Ovary (tissue), 9 donors: ENCODE data around the gene RBM47. TPM values are rescaled to one million over a fixed set of nuclear protein-coding genes. Genes with fewer than 3 reads are reported as not detected.

Experiments used
- DNase-seq, 5 donors: peaks; one replicate each; pipeline ENCODE4 v3.0.0-alpha.2; 2019 to 2020
- H3K27ac ChIP-seq, 2 donors: fragments of 200-600 bp; one replicate each; pipeline versions ENCODE4 v1.5.1 to v1.8.0; 2019 to 2022
- H3K27me3 ChIP-seq: fragments of 200-600 bp; one replicate; pipeline ENCODE4 v1.8.0; 2022
- H3K36me3 ChIP-seq: fragments of 200-600 bp; sonication (generic); one replicate; pipeline ENCODE4 v1.5.1; 2019
- H3K4me1 ChIP-seq: one replicate; pipeline ENCODE4 v1.8.1; 2013; ENCODE audit warnings: mild to moderate bottlenecking, moderate library complexity; ENCODE audit not compliant: insufficient read depth
- H3K4me3 ChIP-seq: fragments of 200-600 bp; sonication (generic); one replicate; pipeline ENCODE4 v1.5.1; 2017
- H3K9me3 ChIP-seq, 2 donors: fragments of 200-600 bp in 1 of 2; sonication (generic) in 1 of 2; one replicate each; pipeline versions ENCODE4 v1.5.1 to v1.8.1; 2013 to 2019; ENCODE audit warnings: mild to moderate bottlenecking in 1 of 2, moderate library complexity in 1 of 2
- CTCF ChIP-seq, 3 donors: fragments of 450-650 bp in 2 of 3; fragments of 200-600 bp in 1 of 3; IDR thresholded peaks; one replicate each; pipeline versions ENCODE4 v1.5.1 to v1.8.0; 2016 to 2022; ENCODE audit warnings: antibody characterized with exemption in 3 of 3, mild to moderate bottlenecking in 1 of 3
- EP300 ChIP-seq: sonication (generic); formaldehyde crosslinking; IDR thresholded peaks from one replicate; pipeline ENCODE4 v1.6.1; 2017; ENCODE audit warnings: antibody characterized with exemption
- POLR2A ChIP-seq: fragments of 450-650 bp; IDR thresholded peaks from one replicate; pipeline ENCODE4 v1.6.1; 2017; ENCODE audit warnings: antibody characterized with exemption, mild to moderate bottlenecking, moderate library complexity
- WGBS, 3 donors: extraction: QIAGEN DNeasy Blood & Tissue Kit in 1 of 3; methylation state at CpG; one replicate each; pipeline versions ENCODE4 v1.1.5 to v1.1.7; 2013 to 2017; 5-methylcytosine and 5-hydroxymethylcytosine counted together
- intact Hi-C, 4 donors: fragments of 100-400 bp; cut with DNase I; formaldehyde crosslinking; loops; one replicate each; pipeline versions ENCODE4 v1.11.0 to v1.15.1; 2022 to 2023
- polyA plus RNA-seq, 2 donors: library from polyadenylated mRNA; stranded (reverse); fragments of 200-250 nt in 1 of 2; fragments of 350-450 nt in 1 of 2; fragmentation: Illumina TruSeq in 1 of 2; extraction: RNeasy Lipid Tissue Mini Kit (QIAGEN cat#74804) in 1 of 2; gene quantifications; one replicate each; pipeline ENCODE4 v1.2.3, GENCODE V29; 2013 to 2014
- total RNA-seq, 7 donors: library from RNA; depleted of rRNA in 2 of 7; stranded (reverse); fragments of >200 nt in 2 of 7; fragmentation: NEBNext Ultra II Directional in 3 of 7; extraction: Animal tissue kit (Norgen Biotek cat#: 25700) in 3 of 7; gene quantifications; one replicate each; pipeline versions ENCODE4 v1.1.0 to v1.2.4, GENCODE V29; 2016 to 2023
- donor health status: DM: no; HTN: no; CAD: no; lungs with moderate emphysema.
- donor health status: DM: no; HTN: no; CAD: no.
- donor health status: Bipolar disorder and iron deficiency.
- donor health status: DM: yes; HTN: yes; CAD: no.
- donor health status: DM: no; HTN: no; CAD: no.
- donor health status: DM: yes; HTN: yes; CAD: no.

RBM47 gene
- total and polyA plus RNA-seq, 9 donors: 2.7 to 92.8 (median 10.3) TPM

- no peak for DNase-seq
- Histone ChIP-seq H3K27me3 (no peaks in the 10 kb centered on the region), H3K9me3 (no peaks in the 10 kb centered on the region), H3K36me3 (no peaks in the 10 kb centered on the region), H3K27ac (no peak overlapping the region), H3K4me1 (no peaks in the 10 kb centered on the region), H3K4me3 (no peak overlapping the region)
- WGBS, 3 donors: 77 to 87% (median 81%) methylated on average over 4 of the region's 4 CpGs
- intact Hi-C loops: loop anchor here in 1 of 4 donors (10.0 kb wide), 1 partner anchor 211 kb away; no protein-coding TSS in a partner anchor
- TF ChIP-seq POLR2A (no peak), EP300 (no peak), CTCF (IDR thresholded peaks at IDR 0.05) (no peak)
These were observed 93.6 kb downstream of the RBM47 start for GRCh38 chr4:40536032-40536431.

- Histone ChIP-seq H3K9me3 (no peaks in the 10 kb centered on the region), H3K27ac (no peak overlapping the region), H3K4me3 (no peak overlapping the region), H3K4me1 (no peaks in the 10 kb centered on the region), H3K36me3 (no peaks in the 10 kb centered on the region), H3K27me3 (no peaks in the 10 kb centered on the region)
- DNase-seq: no peak
- intact Hi-C loops: loop anchor here in 1 of 4 donors (10.0 kb wide), 1 partner anchor 207 kb away; no protein-coding TSS in a partner anchor
- no peak for TF ChIP-seq POLR2A
- no peak for TF ChIP-seq CTCF (IDR thresholded peaks at IDR 0.05)
- TF ChIP-seq EP300: no peak
- WGBS, 3 donors: 90 to 91% (median 91%) methylated on average over 3 of the region's 3 CpGs
These were observed 98.0 kb downstream of the RBM47 start for GRCh38 chr4:40531636-40532023.

GRCh38 chr4:40530961-40531635, 98.6 kb downstream of the RBM47 start:
- intact Hi-C loops: loop anchor here in 1 of 4 donors (10.0 kb wide), 1 partner anchor 206 kb away; no protein-coding TSS in a partner anchor

GRCh38 chr4:40526741-40527140, 102.9 kb downstream of the RBM47 start:
- TF ChIP-seq POLR2A: no peak
- no peaks in the 10 kb centered on the region for H3K9me3 ChIP-seq
- peaks cover 9% of the 10 kb centered on the region for H3K4me1 ChIP-seq
- 86 to 98% (median 98%) methylated on average over 1 of the region's 1 CpG for WGBS, 3 donors
- H3K4me3 ChIP-seq: no peak overlapping the region
- H3K36me3 ChIP-seq: no peaks in the 10 kb centered on the region
- DNase-seq: no peak
- peak overlapping the region in 1 of 2 donors; percentile 83 for H3K27ac ChIP-seq
- no peaks in the 10 kb centered on the region for H3K27me3 ChIP-seq
- intact Hi-C loops: no loop called here

More at GRCh38 chr4:40530961-40531635, 98.6 kb downstream of the RBM47 start:
- H3K4me3 ChIP-seq: no peak overlapping the region
- no peaks in the 10 kb centered on the region for H3K27me3 ChIP-seq
- H3K9me3 ChIP-seq: no peaks in the 10 kb centered on the region
- 88 to 93% (median 91%) methylated on average over 10 of the region's 10 CpGs for WGBS, 3 donors
- H3K27ac ChIP-seq: no peak overlapping the region
- no peak for DNase-seq
- H3K4me1 ChIP-seq: peaks cover 1% of the 10 kb centered on the region
- TF ChIP-seq POLR2A (no peak), EP300 (no peak), CTCF (IDR thresholded peaks at IDR 0.05) (no peak)
- H3K36me3 ChIP-seq: no peaks in the 10 kb centered on the region
